SK-N-SH (cell line): ENCODE results near the gene EIF3K.

ENCODE experiments used
- CHD2 ChIP-seq: fragments of 150-350 bp; IDR thresholded peaks from 2 replicates; pipeline ENCODE4 v1.6.1; 2018; ENCODE audit warnings: low read length; ENCODE audit not compliant: partially characterized antibody
- CTCF ChIP-seq: fragments of 200-600 bp; sonication (generic); IDR thresholded peaks from 2 replicates; pipeline ENCODE4 v1.6.1; 2017; ENCODE audit warnings: antibody characterized with exemption, mild to moderate bottlenecking, moderate library complexity
- FOXM1 ChIP-seq: IDR thresholded peaks from 2 replicates; pipeline ENCODE4 v1.4.0; 2012; ENCODE audit warnings: low read depth, mild to moderate bottlenecking
- NFIC ChIP-seq: IDR thresholded peaks from 2 replicates; pipeline ENCODE4 v1.4.0; 2012; ENCODE audit warnings: borderline replicate concordance
- NRF1 ChIP-seq: IDR thresholded peaks from 2 replicates; pipeline ENCODE4 v1.6.1; 2012; ENCODE audit warnings: low read depth, mild to moderate bottlenecking, low read length
- POLR2AphosphoS5 ChIP-seq: IDR thresholded peaks from 2 replicates; pipeline ENCODE4 v1.6.1; 2012; ENCODE audit warnings: low read depth, low read length
- RAD21 ChIP-seq: IDR thresholded peaks from 2 replicates; pipeline ENCODE4 v1.6.1; 2012; ENCODE audit warnings: mild to moderate bottlenecking, low read length
- REST ChIP-seq: IDR thresholded peaks from 2 replicates; pipeline ENCODE4 v1.6.1; 2012; ENCODE audit warnings: mild to moderate bottlenecking, low read depth, low read length, moderate library complexity
- USF1 ChIP-seq: IDR thresholded peaks from 2 replicates; pipeline ENCODE4 v1.4.0; 2012; ENCODE audit warnings: low read depth, borderline replicate concordance
- USF2 ChIP-seq: fragments of 150-350 bp; IDR thresholded peaks from 2 replicates; pipeline ENCODE4 v1.6.1; 2017; ENCODE audit warnings: antibody characterized with exemption, low read length, low read depth, borderline replicate concordance
- ZBTB33 ChIP-seq: IDR thresholded peaks from 2 replicates; pipeline ENCODE4 v1.4.0; 2012; ENCODE audit warnings: low read depth, borderline replicate concordance

GRCh38 chr19:38650911-38651584, 32.1 kb downstream of the EIF3K start:
- TF ChIP-seq CTCF (no peak), ZBTB33 (no peak), POLR2AphosphoS5 (no peak), RAD21 (no peak), USF1 (no peak), NFIC (peak; percentile 54; the same call in 1 of the 2 replicates), REST (no peak), NRF1 (no peak), CHD2 (no peak), USF2 (no peak), FOXM1 (no peak)
